NCI-H2081 (cell line): ENCODE measurements around the gene ITGA8.
"Not testable (repeated sequence)": the region's sequence is repeated elsewhere in the genome, so short reads cannot be mapped to it uniquely, and the experiment has no call there.

Experiments
- DNase-seq, 2 experiments: peaks; one replicate each; lab custom pipeline; 2025; lab: John Stamatoyannopoulos, UW

Gene ITGA8

DNA sequence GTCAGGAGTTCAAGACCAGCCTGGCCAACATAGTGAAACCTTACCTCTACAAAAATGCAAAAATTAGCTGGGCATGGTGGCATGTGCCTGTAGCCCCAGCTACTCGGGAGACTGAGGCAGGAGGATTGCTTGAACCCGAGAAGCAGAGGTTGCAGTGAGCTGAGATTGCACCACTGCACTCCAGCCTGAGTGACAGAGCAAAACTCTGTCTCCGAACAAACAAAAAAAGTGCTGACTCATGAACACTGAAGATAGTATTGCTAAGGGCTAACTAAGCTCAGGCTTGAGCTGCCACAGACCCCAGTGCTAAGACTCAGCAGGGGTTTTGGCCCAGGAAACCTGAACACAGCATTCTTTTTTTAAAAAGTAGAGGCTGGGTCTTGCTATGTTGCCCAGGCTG, 162.6 kb downstream of the ITGA8 start:
- DNase-seq, result not testable (repeated sequence)

DNA sequence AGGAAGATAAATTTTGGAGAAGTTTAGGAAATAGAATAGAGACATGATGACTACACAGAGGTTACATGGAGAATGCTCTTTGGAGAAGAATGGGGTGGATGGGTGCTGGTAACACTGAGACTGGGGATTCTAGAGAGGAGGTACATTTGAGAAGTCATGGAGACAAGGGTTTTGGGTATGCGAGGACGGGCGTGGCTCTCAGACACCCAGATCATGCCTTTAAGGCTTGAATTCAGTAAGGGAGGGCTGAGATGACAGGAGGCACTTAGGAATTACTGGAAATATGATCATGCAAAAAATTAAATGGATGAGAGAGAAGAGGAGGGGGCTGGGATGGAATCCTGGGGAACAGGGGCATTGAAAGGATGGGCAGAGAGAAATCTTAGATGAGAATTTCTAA, 168.8 kb downstream of the ITGA8 start:
- DNase-seq, result no peak

DNA sequence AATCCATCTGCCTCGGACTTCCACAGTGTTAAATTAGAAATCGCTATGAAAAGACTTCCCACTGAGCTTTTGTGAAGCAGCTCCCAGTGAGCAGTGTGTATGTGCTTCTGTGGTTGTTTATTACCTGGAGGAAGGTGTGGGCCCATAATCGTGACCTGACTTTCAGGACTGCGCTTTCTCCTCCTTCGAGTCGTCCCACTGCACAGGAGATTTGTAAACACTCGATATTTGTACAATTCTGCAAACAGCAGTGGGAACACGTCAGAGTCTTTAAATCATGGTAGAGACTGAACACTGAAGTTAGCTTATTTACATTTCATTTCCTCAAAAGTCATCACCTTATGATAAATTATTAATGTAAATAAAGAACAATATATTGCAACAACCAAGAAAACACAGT, 171.4 kb downstream of the ITGA8 start:
- DNase-seq, result no peak

DNA sequence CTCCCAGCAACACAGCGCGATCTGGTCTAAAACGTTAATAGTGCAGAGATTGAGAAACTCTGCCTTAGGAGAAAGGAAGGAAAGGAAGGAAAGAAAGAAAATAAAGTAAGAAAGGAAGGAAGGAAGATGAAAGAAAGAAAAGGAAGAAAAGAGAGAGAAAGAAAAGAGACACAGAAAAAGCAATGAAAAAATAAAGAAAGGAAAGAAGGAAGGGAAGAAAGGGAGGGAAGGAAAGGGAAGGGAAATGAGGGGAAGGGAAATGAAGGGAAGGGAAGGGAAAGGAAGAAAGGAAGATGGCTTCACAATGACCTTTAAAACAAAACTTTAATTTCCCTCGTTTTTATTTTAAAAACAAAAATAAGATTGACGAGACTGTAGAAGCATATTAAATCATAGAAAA, 173.1 kb downstream of the ITGA8 start:
- no peak for DNase-seq

DNA sequence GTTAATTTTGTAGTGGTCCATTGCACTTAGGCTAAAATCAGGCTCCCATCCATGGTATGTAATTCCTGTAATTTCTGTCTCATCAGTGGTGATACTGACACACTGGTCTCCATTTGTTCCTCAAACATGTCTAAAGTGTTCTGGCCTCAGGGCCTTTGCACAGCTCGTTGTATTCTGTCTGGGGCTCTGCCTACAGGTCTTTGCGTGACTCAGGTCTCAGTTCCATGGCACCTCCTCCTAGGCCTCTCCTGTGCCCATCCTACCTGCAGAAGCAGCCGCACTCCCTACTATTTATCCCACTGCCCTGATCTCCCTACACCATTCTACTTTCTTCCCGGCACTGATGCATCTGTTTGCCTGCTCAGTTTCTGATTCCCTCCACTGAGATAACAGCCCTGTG, 173.8 kb downstream of the ITGA8 start:
- no peak for DNase-seq

DNA sequence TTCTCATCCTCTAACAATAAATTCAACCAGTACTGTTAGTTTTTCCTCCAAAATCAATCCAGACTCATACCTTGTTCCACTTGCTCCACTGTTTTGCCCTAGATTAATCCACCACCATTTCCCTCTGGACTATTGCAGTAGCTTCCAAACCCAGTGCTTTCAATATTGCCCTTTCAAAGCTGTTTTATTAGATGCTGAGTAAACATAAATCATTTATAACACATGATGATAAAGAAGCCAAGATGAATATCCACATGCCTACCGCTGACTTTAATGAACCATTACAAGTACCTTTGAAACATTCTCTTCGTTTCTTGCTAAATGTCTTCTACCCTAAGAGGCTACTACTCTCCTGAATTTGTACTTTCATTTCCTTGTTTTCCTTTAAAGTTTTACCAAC, 174.5 kb downstream of the ITGA8 start:
- DNase-seq, result no peak

DNA sequence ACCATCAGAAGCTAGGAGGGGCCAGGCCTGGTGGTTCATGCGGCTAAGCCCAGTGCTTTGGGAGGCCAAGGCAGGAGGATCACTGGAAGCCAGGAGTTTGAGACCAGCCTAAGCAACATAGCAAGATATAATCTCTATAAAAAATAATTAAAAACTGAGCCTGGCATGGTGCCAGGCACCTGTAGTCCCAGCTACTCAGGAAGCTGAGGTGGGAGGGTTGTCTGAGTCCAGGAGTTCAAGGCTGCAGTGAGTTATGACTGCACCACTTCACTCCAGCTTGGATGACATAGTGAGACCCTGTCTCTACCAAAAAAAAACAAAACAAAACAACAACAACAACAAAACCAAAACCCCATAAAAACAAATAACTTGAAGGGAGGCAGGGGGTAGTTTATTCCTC, 175.7 kb downstream of the ITGA8 start:
- DNase-seq, result no peak

DNA sequence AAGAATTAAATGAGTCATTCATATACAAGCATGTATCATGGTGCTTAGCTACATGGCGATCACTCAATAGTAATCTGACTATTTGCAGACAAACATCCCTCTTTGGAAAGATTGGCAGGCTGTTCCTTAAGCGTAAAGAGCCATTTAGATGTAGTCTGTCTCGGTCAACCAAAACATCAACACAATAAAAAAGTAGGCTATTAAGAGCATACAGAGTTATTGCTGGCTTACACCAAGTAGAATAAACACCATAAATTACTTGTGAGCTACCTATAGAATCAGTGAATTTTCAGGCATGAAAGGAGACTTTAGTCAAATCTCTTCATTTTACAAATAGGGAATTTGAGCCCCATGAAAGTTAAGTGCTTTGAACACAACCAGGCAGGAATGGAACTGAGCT, 176.9 kb downstream of the ITGA8 start:
- no peak for DNase-seq

DNA sequence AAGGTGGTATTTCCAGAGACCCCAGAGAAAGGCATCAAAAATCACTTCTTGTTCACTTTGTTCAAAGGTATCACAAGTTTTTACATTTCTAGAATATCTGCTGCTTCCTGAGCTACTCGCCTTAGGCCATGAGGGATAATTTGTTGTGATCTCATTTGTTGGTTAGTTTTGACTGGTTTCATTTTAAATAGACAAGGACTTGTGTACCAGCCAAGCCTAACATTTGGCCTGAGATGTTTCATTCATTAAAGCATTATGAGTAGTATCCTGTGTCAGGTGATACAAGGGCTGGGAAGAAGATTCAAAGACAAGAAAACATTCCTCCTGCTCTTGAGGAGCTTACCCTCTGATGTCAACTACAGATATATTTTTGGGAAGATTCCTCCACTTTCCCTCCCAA, 178.3 kb downstream of the ITGA8 start:
- DNase-seq, result no peak

DNA sequence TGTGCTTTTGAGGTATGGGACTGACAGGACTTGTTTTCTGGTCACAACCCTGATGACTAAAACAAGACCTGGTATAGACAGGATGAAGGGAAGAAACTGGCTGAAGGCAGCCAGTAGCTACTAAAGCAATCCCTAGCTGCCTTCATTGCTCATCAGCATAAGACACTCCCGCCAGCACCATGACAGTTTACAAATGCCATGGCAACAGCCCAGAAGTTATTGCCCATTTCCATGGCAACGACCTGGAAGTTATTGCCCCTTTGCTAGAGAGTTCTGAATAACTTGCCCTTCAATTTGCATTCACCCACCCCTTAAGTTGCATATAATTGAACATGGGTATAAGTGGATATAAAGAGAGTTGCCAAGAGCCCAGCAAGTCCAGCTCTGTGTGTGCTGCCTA, 179.0 kb downstream of the ITGA8 start:
- DNase-seq, result no peak

DNA sequence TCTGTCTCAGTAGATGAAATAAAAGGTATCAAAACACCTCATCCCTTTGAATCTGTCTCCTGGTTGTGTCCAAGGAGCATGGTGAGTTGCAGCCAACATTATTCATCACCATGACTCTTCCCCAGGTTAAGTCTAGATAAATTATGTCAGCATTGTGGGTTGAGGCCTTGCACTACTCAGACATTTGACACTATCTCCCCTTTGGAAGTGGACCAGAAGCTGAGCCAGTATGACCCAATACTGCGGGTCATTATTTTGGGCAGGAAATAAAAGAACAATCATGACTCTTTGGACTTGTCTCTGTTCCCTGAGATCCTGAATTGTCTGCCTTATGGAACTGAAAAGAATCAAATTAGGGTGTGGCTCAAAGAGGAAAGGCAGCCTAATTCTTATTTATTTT, 180.5 kb downstream of the ITGA8 start:
- no peak for DNase-seq

DNA sequence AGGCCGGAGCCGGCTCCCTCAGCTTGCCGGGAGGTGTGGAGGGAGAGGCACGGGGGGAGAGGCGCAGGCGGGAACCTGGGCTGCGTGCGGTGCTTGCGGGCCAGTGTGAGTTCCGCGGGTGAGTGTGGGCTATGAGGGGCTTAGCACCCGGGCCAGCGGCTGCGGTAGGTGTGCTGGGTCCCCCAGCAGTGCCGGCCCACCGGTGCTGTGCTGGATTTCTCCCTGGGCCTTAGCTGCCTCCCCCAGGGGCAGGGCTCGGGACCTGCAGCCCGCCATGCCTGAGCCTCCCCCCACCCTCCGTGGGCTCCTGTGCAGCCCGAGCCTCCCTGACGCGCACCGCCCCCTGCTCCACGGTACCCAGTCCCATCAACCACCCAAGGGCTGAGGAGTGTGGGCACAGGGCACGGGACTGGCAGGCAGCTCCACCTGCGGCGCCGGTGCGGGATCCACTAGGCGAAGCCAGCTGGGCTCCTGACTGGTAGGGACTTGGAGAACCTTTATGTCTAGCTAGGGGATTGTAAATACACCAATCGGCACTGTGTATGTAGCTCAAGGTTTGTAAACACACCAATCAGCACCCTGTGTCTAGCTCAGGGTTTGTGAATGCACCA, 184.7 kb downstream of the ITGA8 start:
- DNase-seq, result not testable (repeated sequence)

DNA sequence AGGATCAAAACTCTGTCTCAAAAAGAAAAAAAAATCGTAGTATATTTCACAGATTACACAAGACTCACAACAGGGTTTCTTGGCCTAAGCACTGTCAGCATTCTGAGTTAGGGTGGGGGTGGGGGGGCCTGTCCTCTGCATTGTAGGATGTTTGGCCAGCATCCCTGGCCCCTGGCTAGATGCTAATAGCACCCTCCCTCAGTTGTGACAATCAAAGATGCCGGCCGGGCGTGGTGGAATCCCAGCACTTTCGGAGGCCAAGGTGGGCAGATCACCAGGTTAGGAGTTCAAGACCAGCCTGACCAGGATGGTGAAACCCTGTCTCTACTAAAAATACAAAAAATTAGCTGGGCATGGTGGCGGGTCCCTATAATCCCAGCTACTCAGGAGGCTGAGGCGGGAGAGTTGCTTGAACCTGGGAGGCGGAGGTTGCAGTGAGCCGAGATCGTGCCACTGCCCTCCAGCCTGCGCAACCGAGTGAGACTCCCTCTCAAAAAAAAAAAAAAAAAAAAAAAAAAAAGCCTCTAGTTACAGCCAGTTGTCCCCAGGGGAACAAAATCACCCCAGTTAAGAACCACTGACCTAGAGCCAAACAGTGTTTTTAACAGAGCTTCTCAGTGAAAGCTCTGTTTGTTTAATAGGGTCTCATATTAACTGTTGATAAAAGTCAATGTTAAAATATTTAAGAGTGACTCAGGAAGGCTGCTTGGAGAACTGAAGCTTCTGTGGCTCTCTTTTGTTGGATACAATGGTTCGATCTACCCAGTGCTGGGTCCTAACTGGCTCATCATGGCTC, 187.6 kb downstream of the ITGA8 start:
- DNase-seq, result no peak

DNA sequence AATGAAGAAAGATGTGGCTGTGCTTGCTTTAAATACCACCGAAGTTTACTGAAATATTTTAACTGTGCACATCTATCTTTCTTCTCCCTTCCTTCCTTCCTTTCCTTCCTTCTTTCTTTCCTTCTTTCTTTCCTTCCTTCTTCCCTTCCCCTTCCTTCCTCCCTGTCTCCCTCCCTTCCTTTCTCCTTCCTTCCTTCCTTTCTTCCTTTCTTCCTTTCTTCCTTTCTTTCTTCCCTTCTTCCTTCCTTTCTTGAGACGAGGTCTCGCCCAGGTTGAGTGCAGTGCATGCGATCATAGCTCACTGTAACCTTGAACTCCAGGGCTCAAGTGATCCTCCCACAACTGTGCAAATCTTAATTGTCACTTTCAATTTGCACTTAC, 190.9 kb downstream of the ITGA8 start:
- no peak for DNase-seq

DNA sequence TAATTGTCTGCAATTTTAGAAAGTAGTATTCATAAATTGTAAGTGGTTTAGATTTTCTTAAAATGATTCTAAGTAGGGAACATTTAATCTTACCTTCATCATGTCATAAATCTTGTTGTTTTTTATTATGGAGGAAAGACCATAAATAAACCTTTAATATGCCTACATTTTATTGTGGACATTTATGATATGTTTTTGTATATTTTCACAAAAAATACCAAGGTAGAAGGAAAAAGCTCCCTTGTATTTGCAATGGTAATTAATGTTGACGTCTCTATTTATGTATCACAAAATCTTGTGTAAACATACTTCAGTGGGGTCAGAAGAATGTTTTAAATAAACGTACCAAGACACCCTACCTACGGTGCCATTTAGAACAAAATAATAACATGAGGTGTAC, 193.0 kb downstream of the ITGA8 start:
- DNase-seq, result no peak

DNA sequence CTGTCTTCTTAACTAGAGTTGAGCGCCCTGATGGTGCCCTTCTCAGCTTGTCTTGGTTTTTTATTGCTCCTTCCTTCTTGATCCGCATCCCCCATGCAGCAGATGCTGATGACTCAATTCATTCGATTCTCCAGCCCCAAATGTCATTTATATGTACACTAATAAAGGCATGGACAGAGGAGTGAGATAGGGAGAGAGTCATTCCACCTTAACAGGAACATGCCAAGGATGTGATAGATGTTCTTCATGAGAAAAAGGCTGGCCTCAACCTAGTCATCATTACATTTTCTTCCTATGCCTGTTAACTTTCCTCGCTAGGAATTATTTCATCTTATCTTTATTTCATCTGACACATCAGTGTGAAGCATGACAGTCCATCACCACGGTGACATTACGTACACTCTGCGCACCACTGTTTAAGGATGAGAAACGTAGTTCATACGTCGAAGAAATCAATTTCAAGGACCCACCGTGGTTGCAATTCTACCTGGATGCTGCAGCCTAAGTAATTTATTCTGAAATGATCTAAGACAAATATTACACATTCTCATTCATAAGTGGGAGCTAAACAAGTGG, 198.3 kb downstream of the ITGA8 start:
- DNase-seq, result no peak

DNA sequence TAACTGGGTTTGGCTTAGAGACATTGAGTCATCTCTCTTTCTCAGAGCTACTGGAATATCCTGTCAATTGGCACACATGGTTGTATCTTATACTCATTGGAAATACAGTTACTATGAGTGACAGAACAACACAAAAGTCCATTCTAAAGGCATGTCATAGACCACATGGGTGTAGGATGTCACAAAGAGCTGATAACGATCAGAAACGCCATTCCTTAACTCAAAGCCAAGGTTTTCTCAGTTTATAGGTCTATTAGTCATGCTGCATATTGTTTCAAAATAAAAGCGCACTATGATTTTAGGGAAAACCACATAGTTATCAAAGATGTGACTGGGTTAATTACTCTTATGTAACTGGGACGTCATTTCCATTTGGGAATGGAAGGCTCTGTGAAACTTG, 201.5 kb downstream of the ITGA8 start:
- no peak for DNase-seq

DNA sequence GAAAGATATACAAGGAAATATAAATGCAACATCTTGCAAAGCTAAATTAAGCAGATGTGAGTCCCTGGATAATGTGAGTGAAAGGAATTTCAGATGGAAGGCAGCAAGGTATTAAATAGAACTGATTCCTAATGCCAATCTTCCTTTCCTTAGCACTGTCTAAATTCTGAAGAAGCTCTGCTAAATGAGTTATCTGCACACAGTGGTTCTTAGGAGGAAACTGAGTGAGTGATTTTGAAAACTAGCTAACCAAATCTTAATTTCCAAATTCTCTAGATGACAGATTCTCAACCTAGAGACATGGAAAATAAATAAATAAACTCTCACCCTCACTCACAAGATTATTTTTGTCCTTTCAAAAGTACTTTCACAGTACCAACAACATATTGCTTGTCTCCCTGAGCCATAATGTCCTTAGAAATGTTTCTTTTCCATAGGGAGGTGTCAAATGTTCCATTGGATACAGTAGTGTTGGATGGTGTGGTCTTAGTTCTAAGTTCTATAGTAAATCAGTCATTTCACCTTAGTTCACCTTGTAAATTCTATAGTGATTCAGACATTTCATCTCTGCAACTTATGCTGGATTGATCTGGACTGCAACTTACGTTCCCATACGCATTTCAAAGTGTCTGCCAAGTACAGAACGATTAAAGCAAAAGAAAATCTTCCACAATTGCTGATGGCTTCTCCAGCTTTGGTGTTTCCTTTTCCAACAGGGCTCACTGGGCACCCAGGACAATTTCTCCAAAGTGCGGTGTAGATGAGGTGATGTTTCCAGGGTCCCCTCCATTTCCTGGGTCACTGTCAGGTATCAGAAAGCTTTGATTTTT, 203.3 kb downstream of the ITGA8 start:
- no peak for DNase-seq

DNA sequence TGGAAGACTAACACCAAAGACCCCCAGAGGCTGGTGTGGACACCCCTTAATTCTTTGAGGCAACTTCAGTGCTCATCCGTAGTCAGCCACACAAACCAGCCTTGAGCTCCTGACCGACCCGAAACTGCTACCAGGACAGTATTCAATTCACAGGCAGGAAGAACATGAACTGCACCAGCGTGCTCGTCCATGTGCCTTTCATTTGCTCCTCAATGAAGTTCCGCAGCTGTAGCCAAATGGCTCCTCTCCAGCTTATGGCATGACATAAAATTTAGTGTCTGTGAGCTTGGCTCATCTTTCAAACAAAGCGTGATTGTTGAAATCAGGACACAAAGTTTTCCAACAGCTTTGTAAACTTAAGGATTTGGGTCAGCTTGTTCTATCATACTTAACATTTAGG, 204.5 kb downstream of the ITGA8 start:
- no peak for DNase-seq

DNA sequence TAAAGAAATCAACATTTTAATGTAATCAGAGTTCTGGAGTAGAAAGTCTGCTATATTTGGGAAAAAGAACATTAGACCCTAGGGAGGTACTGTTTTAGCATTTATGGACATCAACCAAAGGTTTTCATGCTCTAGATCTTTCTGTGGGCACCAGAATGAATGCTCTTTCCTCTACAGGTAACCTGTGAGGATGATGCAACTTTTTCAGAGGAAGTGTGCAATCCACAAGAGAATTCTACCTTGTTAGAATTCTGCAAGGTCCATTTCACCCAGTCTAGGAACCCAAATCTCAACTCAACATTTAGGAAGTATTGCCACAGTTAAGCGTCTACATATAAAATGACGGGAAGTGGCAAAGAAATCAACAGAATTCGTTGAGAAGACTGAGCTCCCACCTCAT, 208.8 kb downstream of the ITGA8 start:
- no peak for DNase-seq

DNA sequence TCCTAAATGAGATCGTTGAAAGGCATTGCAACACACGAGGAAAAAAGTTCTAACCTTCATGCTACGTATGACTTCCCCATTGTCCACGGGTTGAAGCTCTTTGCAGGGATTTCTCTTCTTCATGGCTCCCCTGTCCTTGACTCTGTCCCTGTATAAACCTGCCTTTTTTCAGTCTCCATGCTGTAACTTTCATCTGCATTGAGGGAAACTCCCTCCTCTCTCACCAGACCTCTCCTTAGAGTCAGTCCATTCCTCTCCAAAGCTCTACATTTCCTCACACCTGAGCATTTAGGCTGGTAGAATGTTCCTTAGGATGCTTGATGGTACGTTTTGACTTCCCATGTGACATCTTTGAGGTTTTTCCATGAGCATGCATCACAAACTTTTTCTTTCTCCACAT, 214.4 kb downstream of the ITGA8 start:
- DNase-seq, result no peak

DNA sequence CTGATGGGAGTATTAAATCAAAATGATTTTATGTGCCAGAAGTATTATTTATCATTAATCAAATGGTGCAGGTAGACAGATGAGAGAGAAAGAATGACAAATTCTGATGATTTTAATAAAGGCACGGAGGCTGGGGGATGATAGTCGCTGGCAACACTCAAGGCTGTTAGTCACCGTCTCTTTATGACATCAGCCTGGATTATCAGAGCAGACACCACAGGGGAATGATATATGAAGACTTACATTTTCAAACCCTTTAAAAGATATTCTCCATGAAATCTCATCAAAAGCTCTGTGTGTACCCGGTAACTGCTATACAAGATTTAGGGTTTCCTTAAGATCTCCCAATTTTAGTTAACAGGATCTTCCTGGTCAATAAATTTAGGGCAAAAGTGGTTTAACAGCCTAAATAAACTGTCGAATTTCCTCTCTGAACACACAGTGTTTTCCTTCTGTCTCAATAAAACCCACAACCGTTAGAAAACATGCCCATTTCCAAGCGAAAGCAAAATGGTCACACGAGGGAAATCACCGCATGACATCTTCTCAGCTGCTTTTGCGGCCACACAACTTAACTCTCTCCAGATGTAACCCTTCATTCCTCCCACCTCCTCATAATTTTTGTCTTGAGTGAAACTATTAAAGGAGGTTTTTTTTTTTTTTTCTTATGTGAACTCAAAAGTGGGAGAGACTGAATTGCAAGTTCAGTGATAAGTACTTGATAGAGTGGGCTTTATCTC, 215.5 kb downstream of the ITGA8 start:
- DNase-seq, result no peak
